ENCODE data around the gene ACOT6.
A peak's percentile ranks its signal among the peaks of the same experiment; 100 is the strongest.
"Not testable (repeated sequence)": the region's sequence is repeated elsewhere in the genome, so short reads cannot be mapped to it uniquely, and the experiment has no call there.

The ACOT6 gene

GRCh38 chr14:73659202-73659601 is 46.9 kb downstream of the ACOT6 start:
- not testable (repeated sequence) for DNase-seq

- no peak for DNase-seq
Measured at GRCh38 chr14:73660511-73660910, 48.2 kb downstream of the ACOT6 start.

- DNase-seq = peak in 1 of 2 experiments; percentile 32
Measured at GRCh38 chr14:73661872-73662271, 49.6 kb downstream of the ACOT6 start.

- peak; percentile 25 to 76 for DNase-seq
Measured at GRCh38 chr14:73662487-73662943, 50.2 kb downstream of the ACOT6 start.

- no peak for DNase-seq
Measured at GRCh38 chr14:73663548-73664212, 51.4 kb downstream of the ACOT6 start.

- DNase-seq = no peak
Measured at GRCh38 chr14:73665130-73665529, 52.8 kb downstream of the ACOT6 start.

- DNase-seq = no peak
Measured at GRCh38 chr14:73666583-73666982, 54.3 kb downstream of the ACOT6 start.

- no peak for DNase-seq
Measured at GRCh38 chr14:73667854-73668253, 55.5 kb downstream of the ACOT6 start.

All from NCI-H446 (cell line).